Measurements from ENCODE around the gene SDR39U1. TPM values are rescaled to one million over a fixed set of nuclear protein-coding genes. Genes with fewer than 3 reads are reported as not detected.

Gene SDR39U1
- total RNA-seq, 1 experiment from 2014 or later: 56.4 TPM

DNA sequence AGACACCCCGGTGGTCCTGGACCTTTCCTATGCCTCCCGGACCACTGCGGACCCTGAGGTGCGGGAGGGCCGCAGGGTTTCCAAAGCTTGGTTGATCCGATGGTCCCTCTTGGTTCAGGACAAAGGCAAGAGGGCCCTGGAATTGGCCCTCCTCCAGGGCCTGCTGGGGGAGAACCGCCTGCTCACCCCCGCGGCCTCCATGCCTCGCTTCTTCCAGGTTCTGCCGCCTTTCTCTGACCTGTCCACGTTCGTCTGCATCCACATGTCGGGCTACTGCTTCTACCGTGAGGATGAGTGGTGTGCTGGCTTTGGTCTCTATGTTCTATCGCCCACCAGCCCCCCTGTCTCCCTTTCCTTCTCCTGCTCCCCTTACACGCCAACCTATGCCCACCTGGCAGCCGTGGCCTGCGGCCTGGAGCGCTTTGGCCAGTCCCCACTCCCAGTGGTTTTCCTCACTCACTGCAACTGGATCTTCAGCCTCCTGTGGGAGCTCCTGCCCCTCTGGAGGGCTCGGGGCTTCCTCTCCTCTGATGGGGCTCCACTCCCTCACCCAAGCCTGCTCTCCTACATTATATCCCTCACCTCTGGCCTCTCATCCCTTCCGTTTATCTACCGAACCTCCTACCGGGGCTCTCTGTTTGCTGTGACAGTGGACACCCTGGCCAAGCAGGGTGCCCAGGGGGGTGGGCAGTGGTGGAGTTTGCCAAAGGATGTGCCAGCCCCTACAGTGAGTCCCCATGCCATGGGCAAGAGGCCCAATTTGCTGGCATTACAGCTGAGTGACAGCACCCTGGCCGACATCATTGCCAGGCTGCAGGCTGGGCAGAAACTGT, 26.9 kb downstream of the SDR39U1 start:
- no peak for DNase-seq (ENCODE audit: low spot score)
- in situ Hi-C loops (cut with HindIII; ENCODE audit: low sequenced_read_pairs): no loop called here

DNA sequence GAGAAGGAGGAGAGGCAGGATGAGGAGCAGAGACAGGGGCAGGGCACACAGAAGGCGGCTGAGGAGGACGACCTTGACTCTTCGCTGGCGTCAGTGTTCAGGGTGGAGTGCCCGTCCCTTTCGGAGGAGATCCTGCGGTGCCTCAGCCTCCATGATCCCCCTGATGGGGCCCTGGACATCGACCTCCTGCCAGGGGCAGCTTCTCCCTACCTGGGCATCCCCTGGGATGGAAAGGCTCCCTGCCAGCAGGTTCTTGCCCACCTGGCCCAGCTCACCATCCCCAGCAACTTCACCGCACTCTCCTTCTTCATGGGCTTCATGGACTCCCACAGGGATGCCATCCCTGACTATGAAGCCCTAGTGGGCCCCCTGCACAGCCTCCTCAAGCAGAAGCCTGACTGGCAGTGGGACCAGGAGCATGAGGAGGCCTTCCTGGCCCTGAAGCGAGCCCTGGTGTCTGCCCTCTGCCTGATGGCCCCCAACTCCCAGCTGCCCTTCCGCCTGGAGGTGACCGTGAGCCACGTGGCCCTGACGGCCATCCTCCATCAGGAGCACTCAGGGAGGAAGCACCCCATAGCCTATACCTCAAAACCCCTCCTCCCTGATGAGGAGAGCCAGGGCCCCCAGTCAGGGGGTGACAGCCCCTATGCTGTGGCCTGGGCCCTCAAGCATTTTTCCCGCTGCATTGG, 27.7 kb downstream of the SDR39U1 start:
- in situ Hi-C loops (cut with HindIII; ENCODE audit: low sequenced_read_pairs): no loop called here
- DNase-seq (ENCODE audit: low spot score): no peak

GRCh38 chr14:24414077-24414476, 28.5 kb downstream of the SDR39U1 start:
- DNase-seq (ENCODE audit: low spot score): no peak
- in situ Hi-C loops (cut with HindIII; ENCODE audit: low sequenced_read_pairs): no loop called here

DNA sequence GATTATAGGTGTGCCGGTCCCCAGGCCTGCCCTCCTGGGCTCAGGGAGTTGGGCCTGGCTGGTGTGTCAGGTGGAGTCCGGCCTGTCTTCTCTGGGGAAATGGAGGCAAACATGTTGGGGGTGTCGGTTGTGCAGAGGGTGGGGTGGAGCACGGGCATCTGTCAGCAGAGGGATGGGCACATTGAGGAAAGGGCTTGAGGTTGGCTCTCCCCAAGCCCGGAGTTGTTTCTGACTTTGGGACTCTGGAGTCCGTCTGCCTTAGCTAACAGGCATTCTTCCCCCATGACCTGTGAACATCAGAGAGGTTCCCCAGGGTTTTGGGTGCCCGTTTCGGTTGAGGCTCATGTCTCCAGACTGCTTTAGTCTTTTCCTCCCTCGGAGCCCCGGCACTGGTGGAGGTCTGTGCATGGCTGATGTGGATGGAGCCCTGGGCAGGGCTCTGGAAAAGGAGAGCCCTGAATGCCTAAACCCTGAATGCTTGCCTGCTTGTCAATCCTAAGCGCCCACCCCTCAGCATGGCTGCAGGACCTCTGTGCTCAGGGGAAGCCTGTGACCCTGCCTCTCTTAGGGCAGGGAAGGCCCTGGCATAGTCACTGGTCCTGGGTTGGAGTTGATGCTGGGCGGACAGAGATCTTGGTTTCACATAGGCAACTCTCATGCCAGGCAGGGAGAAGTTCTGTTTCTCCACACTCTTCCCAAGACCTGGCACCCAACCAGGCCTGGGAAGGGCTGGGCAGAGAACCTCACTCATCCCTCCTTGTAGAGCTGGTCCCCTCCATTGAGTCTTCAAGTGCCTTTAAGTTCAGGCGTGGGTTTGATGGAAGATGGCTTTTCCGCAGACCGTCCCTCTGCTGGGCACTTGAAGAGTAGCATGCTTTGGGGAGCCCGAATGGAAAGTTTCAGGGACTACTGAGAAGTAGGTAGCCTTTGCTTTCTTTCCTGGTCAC, 30.9 kb downstream of the SDR39U1 start:
- in situ Hi-C loops (cut with HindIII; ENCODE audit: low sequenced_read_pairs): no loop called here
- DNase-seq (ENCODE audit: low spot score): peak; percentile 67

- in situ Hi-C loops (cut with HindIII; ENCODE audit: low sequenced_read_pairs): no loop called here
- DNase-seq (ENCODE audit: low spot score): no peak
Measured at GRCh38 chr14:24409956-24410355, 32.6 kb downstream of the SDR39U1 start.

GRCh38 chr14:24409192-24409591, 33.4 kb downstream of the SDR39U1 start:
- DNase-seq (ENCODE audit: low spot score): no peak
- in situ Hi-C loops (cut with HindIII; ENCODE audit: low sequenced_read_pairs): no loop called here

- in situ Hi-C loops (cut with HindIII; ENCODE audit: low sequenced_read_pairs): no loop called here
Measured at GRCh38 chr14:24408764-24409163, 33.8 kb downstream of the SDR39U1 start.

DNA sequence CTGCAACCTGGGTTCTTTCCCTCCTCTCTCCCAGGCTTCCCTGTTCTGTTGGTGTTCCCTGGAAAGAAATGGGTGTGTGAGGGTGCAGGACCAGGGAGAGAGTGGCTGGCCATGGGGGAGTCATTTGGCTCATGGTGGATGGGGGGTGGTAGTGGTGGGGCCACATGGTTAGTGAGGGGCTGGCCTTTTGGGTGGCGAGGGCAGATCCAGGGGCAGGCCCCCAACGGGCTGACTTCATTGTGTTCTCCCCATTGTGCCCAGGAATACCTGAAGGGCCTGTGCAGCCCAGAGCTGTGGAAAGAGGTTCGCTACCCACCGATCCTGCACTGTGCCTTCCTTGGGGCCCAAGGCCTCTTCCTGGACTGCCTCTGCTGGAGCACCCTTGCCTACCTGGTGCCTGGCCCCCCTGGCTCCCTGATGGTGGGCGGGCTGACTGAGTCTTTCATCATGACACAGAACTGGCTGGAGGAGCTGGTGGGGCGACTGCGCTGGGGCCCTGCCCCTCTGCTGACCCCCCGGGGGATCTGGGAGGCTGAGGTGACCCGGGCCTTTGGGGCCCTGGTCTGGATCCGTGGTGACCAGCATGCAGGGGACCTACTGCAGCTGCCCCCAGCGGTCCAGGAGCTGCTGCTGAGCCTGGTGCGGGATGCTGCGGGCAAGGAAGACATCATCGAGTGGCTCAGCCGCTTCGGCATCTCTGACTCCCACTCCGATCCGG, 34.8 kb downstream of the SDR39U1 start:
- DNase-seq (ENCODE audit: low spot score): no peak
- in situ Hi-C loops (cut with HindIII; ENCODE audit: low sequenced_read_pairs): no loop called here

More at GRCh38 chr14:24408764-24409163, 33.8 kb downstream of the SDR39U1 start:
- no peak for DNase-seq (ENCODE audit: low spot score)

DNA sequence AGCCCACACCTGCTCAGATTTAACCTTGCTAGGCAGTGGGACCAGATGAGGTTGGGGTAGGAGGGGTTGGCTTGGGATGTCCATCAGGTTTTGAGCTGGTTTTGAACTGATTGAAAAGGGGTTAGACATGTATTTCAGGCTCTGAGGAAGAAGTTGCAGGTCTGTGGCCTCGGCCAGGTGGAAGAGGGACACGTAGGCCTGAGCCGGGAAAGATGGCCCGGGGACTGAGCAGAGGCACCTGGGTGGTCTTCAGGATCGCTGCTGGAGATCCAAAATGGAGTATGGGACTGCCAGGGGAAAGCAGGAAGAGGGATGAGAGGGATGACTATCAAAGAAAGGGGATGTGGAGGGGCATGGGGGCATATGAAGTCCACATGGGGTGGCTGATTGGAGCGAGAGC, 36.2 kb downstream of the SDR39U1 start:
- in situ Hi-C loops (cut with HindIII; ENCODE audit: low sequenced_read_pairs): no loop called here
- no peak for DNase-seq (ENCODE audit: low spot score)

DNA sequence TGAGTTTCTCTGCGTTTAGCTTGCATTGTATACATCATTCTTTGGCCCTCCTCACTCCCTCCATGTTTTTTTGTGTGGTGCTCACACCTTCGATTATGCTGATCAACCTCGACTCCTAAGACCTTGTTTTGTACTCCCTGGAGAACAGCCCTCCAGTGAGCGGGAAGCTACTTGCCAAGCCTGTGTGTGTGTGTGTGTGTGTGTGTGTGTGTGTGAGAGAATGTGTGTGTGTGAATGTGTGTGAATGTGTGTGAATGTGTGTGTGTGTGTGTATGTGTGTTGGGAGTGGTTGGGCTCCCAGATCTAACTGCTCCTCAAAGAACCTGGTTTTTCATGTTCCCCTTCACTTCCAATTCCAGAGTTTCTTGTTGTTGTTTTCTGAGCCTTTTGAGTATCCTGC, 37.8 kb downstream of the SDR39U1 start:
- DNase-seq (ENCODE audit: low spot score): no peak
- in situ Hi-C loops (cut with HindIII; ENCODE audit: low sequenced_read_pairs): no loop called here

GRCh38 chr14:24403294-24403998, 39.1 kb downstream of the SDR39U1 start:
- in situ Hi-C loops (cut with HindIII; ENCODE audit: low sequenced_read_pairs): no loop called here
- DNase-seq (ENCODE audit: low spot score): peak; percentile 69

DNA sequence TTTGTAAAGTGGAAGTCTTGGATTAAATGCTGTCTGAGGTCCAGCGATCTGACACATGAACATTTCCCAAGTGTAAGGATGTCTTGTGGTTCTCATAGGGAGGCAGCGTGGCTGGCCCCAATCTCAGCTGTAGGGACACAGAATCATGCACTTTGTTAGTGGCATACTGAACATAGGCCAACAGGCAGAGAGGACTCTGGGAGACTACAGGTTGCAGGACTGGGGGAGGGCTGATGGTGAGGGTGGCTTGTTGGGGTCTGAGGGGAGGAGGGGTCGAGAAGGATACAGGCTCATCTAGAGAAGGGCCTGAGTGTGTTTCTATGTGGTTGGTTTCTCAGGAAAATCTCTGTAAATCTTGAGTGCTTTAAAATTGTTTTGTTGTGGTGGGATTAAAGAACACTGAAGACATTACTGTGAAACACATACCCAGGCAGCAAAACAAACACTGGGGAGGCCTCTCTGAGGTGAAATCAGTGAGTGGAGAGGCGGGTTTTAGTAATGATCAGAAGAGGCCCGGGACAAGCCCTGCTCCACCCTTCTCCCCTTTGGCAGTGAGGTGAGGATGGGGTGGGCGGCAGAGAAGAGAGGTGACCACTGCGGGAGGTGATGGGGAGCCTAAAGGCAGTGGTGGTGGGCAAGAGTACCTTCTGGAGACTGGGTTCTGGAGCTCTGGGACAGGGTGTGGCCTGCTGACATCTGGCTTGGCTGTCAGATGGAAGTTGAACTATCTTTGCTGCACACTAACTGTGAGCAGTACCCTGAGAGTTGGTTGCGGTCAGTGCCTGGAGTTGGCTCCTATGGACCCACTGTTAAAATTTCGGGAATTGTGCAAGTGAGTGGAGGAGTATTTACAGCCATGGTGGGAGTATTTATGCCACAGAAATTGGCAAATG, 40.5 kb downstream of the SDR39U1 start:
- in situ Hi-C loops (cut with HindIII; ENCODE audit: low sequenced_read_pairs): no loop called here
- DNase-seq (ENCODE audit: low spot score): peak; percentile 43

GRCh38 chr14:24399999-24400718, 42.4 kb downstream of the SDR39U1 start:
- in situ Hi-C loops (cut with HindIII; ENCODE audit: low sequenced_read_pairs): no loop called here

DNA sequence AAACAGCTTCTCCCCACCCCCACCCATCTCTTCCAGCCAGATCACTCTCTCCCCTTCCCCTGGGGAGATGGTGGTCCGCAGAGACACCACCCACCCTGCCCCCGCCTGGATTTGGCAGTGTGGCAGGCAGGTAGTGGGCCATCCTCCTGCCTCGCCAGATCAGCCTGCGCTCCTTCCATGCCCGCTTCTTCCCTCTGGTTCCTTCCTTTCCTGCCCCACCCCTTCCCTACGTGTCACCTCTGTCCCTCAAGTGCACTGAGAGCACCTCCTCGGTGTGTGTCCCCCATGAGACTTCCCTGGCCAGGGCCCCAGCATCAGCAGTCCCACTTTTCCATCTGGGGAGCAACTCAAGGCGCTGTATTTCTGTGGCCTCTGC, 43.1 kb downstream of the SDR39U1 start:
- peak; percentile 59 for DNase-seq (ENCODE audit: low spot score)
- in situ Hi-C loops (cut with HindIII; ENCODE audit: low sequenced_read_pairs): no loop called here

More at GRCh38 chr14:24399999-24400718, 42.4 kb downstream of the SDR39U1 start:
- peak; percentile 42 for DNase-seq (ENCODE audit: low spot score)

DNA sequence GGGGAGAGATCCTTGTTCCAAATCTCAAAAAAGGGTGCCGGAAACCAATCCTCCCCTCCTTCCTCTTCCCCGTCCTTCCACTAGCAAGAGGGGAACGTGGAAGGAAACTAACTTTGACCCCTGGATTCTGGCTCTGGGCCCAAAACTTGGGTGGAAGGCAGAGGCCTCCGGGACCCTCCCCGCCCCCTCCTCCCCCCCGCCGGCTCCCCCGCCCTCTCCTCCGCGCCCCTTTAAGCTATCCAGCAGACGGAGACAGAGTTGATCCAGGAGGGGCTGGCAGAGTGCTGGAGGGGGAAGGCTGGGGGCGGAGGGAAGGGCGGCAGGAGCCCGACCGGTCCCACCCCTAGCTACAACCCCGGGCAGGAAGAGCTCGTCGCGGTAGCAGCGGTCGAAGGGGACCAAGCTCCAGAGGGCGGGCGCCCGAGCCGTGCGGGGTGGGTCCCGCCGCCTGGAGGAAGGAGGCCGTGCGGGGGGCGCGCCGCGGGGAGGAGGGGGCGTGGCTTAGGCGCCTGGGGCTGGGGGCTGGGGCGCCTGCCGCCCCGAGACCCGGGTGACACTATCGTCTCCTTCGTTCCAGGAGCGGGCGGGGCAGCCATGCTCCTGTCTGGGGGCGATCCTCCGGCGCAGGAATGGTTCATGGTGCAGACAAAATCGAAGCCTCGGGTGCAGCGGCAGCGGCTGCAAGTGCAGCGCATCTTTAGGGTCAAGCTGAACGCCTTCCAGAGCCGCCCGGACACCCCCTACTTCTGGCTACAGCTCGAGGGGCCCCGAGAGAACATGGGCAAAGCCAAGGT, 43.7 kb downstream of the SDR39U1 start, which contains the start of gene NYNRIN:
TSS of gene NYNRIN (plus strand) at position 351 of the 794 bp plus-strand sequence. CDS start at position 595, 244 bp downstream.
- in situ Hi-C loops (cut with HindIII; ENCODE audit: low sequenced_read_pairs): no loop called here

GRCh38 chr14:24398293-24398652, 44.3 kb downstream of the SDR39U1 start:
- in situ Hi-C loops (cut with HindIII; ENCODE audit: low sequenced_read_pairs): no loop called here
- DNase-seq (ENCODE audit: low spot score): peak; percentile 32

More for the DNA sequence above, 43.7 kb downstream of the SDR39U1 start, which contains the start of gene NYNRIN:
- peak; percentile 47 for DNase-seq (ENCODE audit: low spot score)

All from G401 (cell line).